HepG2 (cell line): ENCODE results near the gene HMGN4. TPM values are rescaled to one million over a fixed set of nuclear protein-coding genes. Genes with fewer than 3 reads are reported as not detected.

Experiments used
- ARID2 ChIP-seq: sonication (generic); formaldehyde crosslinking; IDR thresholded peaks from 2 replicates; pipeline ENCODE4 v1.8.1; 2022; ENCODE audit warnings: mild to moderate bottlenecking, missing genetic modification reagents, borderline replicate concordance
- ARID5B ChIP-seq: IDR thresholded peaks from 2 replicates; pipeline ENCODE4 v1.4.0; 2020; ENCODE audit warnings: mild to moderate bottlenecking, missing genetic modification reagents
- DBP ChIP-seq: sonication (generic); formaldehyde crosslinking; IDR thresholded peaks from 2 replicates; pipeline ENCODE4 v1.4.0; 2020; ENCODE audit warnings: missing genetic modification reagents; ENCODE audit errors: not compliant biosample characterization
- HNF1B ChIP-seq: sonication (generic); formaldehyde crosslinking; IDR thresholded peaks from 2 replicates; pipeline ENCODE4 v1.5.1; 2020; ENCODE audit warnings: mild to moderate bottlenecking, moderate library complexity, missing genetic modification reagents
- HOXA3 ChIP-seq: sonication (generic); formaldehyde crosslinking; IDR thresholded peaks from 2 replicates; pipeline ENCODE4 v1.5.0; 2020; ENCODE audit warnings: missing genetic modification reagents
- IKZF1 ChIP-seq: fragments of 450-650 bp; IDR thresholded peaks from 2 replicates; pipeline ENCODE4 v1.7.1; 2016
- NR2C2 ChIP-seq: sonication (generic); formaldehyde crosslinking; IDR thresholded peaks from 2 replicates; pipeline ENCODE4 v1.4.0; 2020; ENCODE audit warnings: missing genetic modification reagents, mild to moderate bottlenecking, moderate library complexity, borderline replicate concordance
- PLSCR1 ChIP-seq: sonication (generic); formaldehyde crosslinking; IDR thresholded peaks from 2 replicates; pipeline ENCODE4 v1.5.0; 2020; ENCODE audit warnings: missing genetic modification reagents, mild to moderate bottlenecking, borderline replicate concordance
- RARA ChIP-seq: IDR thresholded peaks from 2 replicates; pipeline ENCODE4 v1.6.1; 2016; ENCODE audit warnings: missing genetic modification reagents, missing compliant biosample characterization
- RBM22 ChIP-seq: fragments of 200-400 bp; formaldehyde crosslinking; optimal IDR thresholded peaks from 2 replicates; pipeline ENCODE3; 2017; ENCODE audit warnings: mild to moderate bottlenecking, low read length, moderate library complexity
- SMAD1 ChIP-seq: sonication (generic); formaldehyde crosslinking; IDR thresholded peaks from 2 replicates; pipeline ENCODE4 v1.4.0; 2020; ENCODE audit warnings: missing genetic modification reagents, low read depth, mild to moderate bottlenecking, borderline replicate concordance
- SPEN ChIP-seq: sonication (generic); formaldehyde crosslinking; IDR thresholded peaks from 2 replicates; pipeline ENCODE4 v1.5.1; 2020; ENCODE audit warnings: low read depth, mild to moderate bottlenecking, missing genetic modification reagents
- TCF7L2 ChIP-seq: IDR thresholded peaks from 2 replicates; pipeline ENCODE4 v1.6.1; 2011; ENCODE audit warnings: mild to moderate bottlenecking, low read depth, low read length, moderate library complexity
- XRCC5 ChIP-seq: fragments of 200-400 bp; formaldehyde crosslinking; optimal IDR thresholded peaks from 2 replicates; pipeline ENCODE3; 2017; ENCODE audit warnings: mild to moderate bottlenecking, low read length
- ZBTB3 ChIP-seq: sonication (generic); formaldehyde crosslinking; IDR thresholded peaks from 2 replicates; pipeline ENCODE4 v1.4.0; 2020; ENCODE audit warnings: low read depth, mild to moderate bottlenecking, moderate library complexity, missing genetic modification reagents, borderline replicate concordance
- ZBTB8A ChIP-seq: sonication (generic); formaldehyde crosslinking; IDR thresholded peaks from 2 replicates; pipeline ENCODE4 v1.4.0; 2020; ENCODE audit warnings: mild to moderate bottlenecking, low read depth, missing genetic modification reagents, borderline replicate concordance
- ZNF333 ChIP-seq: sonication (generic); formaldehyde crosslinking; IDR thresholded peaks from 2 replicates; pipeline ENCODE4 v1.4.0; 2020; ENCODE audit warnings: mild to moderate bottlenecking, missing genetic modification reagents, borderline replicate concordance
- ZNF713 ChIP-seq: sonication (generic); formaldehyde crosslinking; IDR thresholded peaks from 2 replicates; pipeline ENCODE4 v1.4.0; 2020; ENCODE audit warnings: mild to moderate bottlenecking, missing genetic modification reagents
- ZNF720 ChIP-seq: sonication (generic); formaldehyde crosslinking; IDR thresholded peaks from 2 replicates; pipeline ENCODE4 v1.4.0; 2020; ENCODE audit warnings: missing genetic modification reagents
- ZNF737 ChIP-seq: sonication (generic); formaldehyde crosslinking; IDR thresholded peaks from 2 replicates; pipeline ENCODE4 v1.5.0; 2020; ENCODE audit warnings: missing genetic modification reagents, mild to moderate bottlenecking, borderline replicate concordance
- ZNF740 ChIP-seq: sonication (generic); formaldehyde crosslinking; IDR thresholded peaks from 2 replicates; pipeline ENCODE4 v1.4.0; 2020; ENCODE audit warnings: missing genetic modification reagents
- ZNF841 ChIP-seq: sonication (generic); formaldehyde crosslinking; IDR thresholded peaks from 2 replicates; pipeline ENCODE4 v1.8.1; 2023; ENCODE audit warnings: missing genetic modification reagents, borderline replicate concordance
- polyA plus RNA-seq, 8 experiments: library from polyadenylated mRNA; depleted of rRNA in 3 of 8; stranded (reverse) in 7 of 8; unstranded in 1 of 8; fragments of >200 nt; fragmentation: Illumina TruSeq in 4 of 8; extraction: Trizol in 4 of 8; gene quantifications; 2 replicates each; pipeline versions ENCODE4 v1.2.1 to v1.2.3, GENCODE V29; 2011 to 2016; ENCODE audit warnings: low read depth in 4 of 8, missing spikeins in 1 of 8, mixed read lengths in 1 of 8; ENCODE audit not compliant: insufficient read depth in 1 of 8
- total RNA-seq, 5 experiments: library from RNA; depleted of rRNA; stranded (reverse); fragments of >200 nt; fragmentation: Illumina TruSeq; extraction: Trizol; gene quantifications; 2 replicates each; pipeline ENCODE4 v1.2.3, GENCODE V29; 2016; ENCODE audit warnings: low read depth in 1 of 5

HMGN4 gene
- total and polyA plus RNA-seq, 2 of the 13 experiments (the other 11 are each of a cell fraction or from before 2014, with no cell fraction given), result 39.9 to 52.1 TPM

GRCh38 chr6:26532699-26533531 is 5.3 kb upstream of the HMGN4 start (continued):
- TF ChIP-seq ZNF841 (no peak), ZNF333 (CRISPR knock-in tag) (no peak), ZNF740 (CRISPR knock-in tag) (peak; percentile 25; the same call in 1 of the 2 replicates), PLSCR1 (CRISPR knock-in tag) (no peak), ZBTB8A (CRISPR knock-in tag) (no peak), ZNF720 (CRISPR knock-in tag) (no peak), NR2C2 (no peak), SMAD1 (CRISPR knock-in tag) (no peak), ARID5B (CRISPR knock-in tag) (peak; percentile 77), SPEN (CRISPR knock-in tag) (peak; percentile 51; the same call in 1 of the 2 replicates), IKZF1 (no peak), DBP (CRISPR knock-in tag) (peak; percentile 70), HOXA3 (CRISPR knock-in tag) (peak; percentile 83), ARID2 (CRISPR knock-in tag) (0 out of 2 replicates have a peak, but pooled peaks have one; percentile 34), RBM22 (peak; percentile 98), TCF7L2 (no peak), ZNF737 (CRISPR knock-in tag) (no peak), XRCC5 (peak; percentile 84), RARA (CRISPR knock-in tag) (peak; percentile 36), ZNF713 (CRISPR knock-in tag) (no peak), ZBTB3 (no peak; the same call in 1 of the 2 replicates), HNF1B (CRISPR knock-in tag) (peak; percentile 80)
